Endothelial cell of umbilical vein (primary cell): ENCODE data around the gene FKRP. TPM values are rescaled to one million over a fixed set of nuclear protein-coding genes. Genes with fewer than 3 reads are reported as not detected.

Source experiments
- BruUV-seq: library from RNA; stranded (reverse); fragments of 400-500 nt; replicated peaks from 2 replicates; lab custom pipeline; 2021; lab: Mats Ljungman, UMichigan
- CTCF ChIA-PET: fragments of 300-600, 350-600 bp; sonication (Branson Sonifier 250); formaldehyde crosslinking; loops from one replicate; lab custom pipeline; 2021; ENCODE audit warnings: antibody characterized with exemption, inconsistent platforms; lab: Charles Lee
- POLR2A ChIA-PET: fragments of 300-600, 350-600 bp; sonication (Branson Sonifier 250); formaldehyde crosslinking; loops from one replicate; lab custom pipeline; 2021; ENCODE audit warnings: antibody characterized with exemption, inconsistent platforms; lab: Charles Lee
- DNase-seq: peaks from one replicate; pipeline ENCODE4 v3.0.0-alpha.2; 2011; ENCODE audit warnings: low read depth, low spot score
- FAIRE-seq: peaks from 2 replicates; lab custom pipeline; 2011; peaks lifted over from hg19 to GRCh38; lab: Jason Lieb, UNC
- H2AFZ ChIP-seq: 2 replicates; pipeline ENCODE4 v1.6.0; 2012; ENCODE audit warnings: low read depth, low read length, control low read depth, inconsistent platforms
- H3K27ac ChIP-seq: 2 replicates; pipeline ENCODE4 v1.5.1; 2011; ENCODE audit warnings: low read depth, mild to moderate bottlenecking, control low read depth, low read length, moderate library complexity; ENCODE audit not compliant: insufficient read depth
- H3K27me3 ChIP-seq, 2 experiments: 2 replicates each; pipeline versions ENCODE4 v1.6.0 to v1.6.1; 2011; ENCODE audit warnings: low read length in 2 of 2, mixed read lengths in 1 of 2; ENCODE audit not compliant: control insufficient read depth in 2 of 2, insufficient read depth in 2 of 2
- H3K36me3 ChIP-seq, 2 experiments: 2 replicates in 1 of 2; 3 replicates in 1 of 2; pipeline ENCODE4 v1.5.1; 2011; ENCODE audit warnings: low read length in 2 of 2, mild to moderate bottlenecking in 1 of 2, moderate library complexity in 1 of 2; ENCODE audit not compliant: control insufficient read depth in 2 of 2, insufficient read depth in 2 of 2; ENCODE audit errors: extremely low read depth in 1 of 2
- H3K4me1 ChIP-seq: 3 replicates; pipeline ENCODE4 v1.5.1; 2011; ENCODE audit warnings: mild to moderate bottlenecking, low read length; ENCODE audit not compliant: control insufficient read depth, insufficient read depth; ENCODE audit errors: extremely low read depth
- H3K4me2 ChIP-seq: 2 replicates; pipeline ENCODE4 v1.6.1; 2011; ENCODE audit warnings: low read length, control low read depth, mixed read lengths; ENCODE audit not compliant: insufficient read depth
- H3K4me3 ChIP-seq, 3 experiments: fragments of 200-600 bp in 1 of 3; sonication (generic), shearing (Covaris generic) in 1 of 3; replicated peaks in 1 of 3; 2 replicates each; pipeline ENCODE4 v1.5.1; 2011 to 2016; ENCODE audit warnings: control low read depth in 3 of 3, low read length in 3 of 3, mild to moderate bottlenecking in 2 of 3, inconsistent platforms in 1 of 3, low read depth in 1 of 3, moderate library complexity in 1 of 3; ENCODE audit not compliant: insufficient read depth in 1 of 3
- H3K79me2 ChIP-seq: 2 replicates; pipeline ENCODE4 v1.6.0; 2012; ENCODE audit warnings: low read length, inconsistent platforms; ENCODE audit not compliant: control insufficient read depth, insufficient read depth
- H3K9ac ChIP-seq: replicated peaks from 2 replicates; pipeline ENCODE3; 2011; ENCODE audit warnings: low read length, control low read depth; ENCODE audit not compliant: insufficient read depth; ENCODE audit errors: extremely low read depth
- H3K9me1 ChIP-seq: replicated peaks from 3 replicates; pipeline ENCODE4 v1.6.0; 2011; ENCODE audit warnings: mild to moderate bottlenecking, low read length; ENCODE audit not compliant: control insufficient read depth, insufficient read depth; ENCODE audit errors: extremely low read depth
- H3K9me3 ChIP-seq: replicated peaks from 2 replicates; pipeline ENCODE4 v1.5.1; 2012; ENCODE audit warnings: low read length, inconsistent platforms; ENCODE audit not compliant: control insufficient read depth, insufficient read depth
- H4K20me1 ChIP-seq: replicated peaks from 2 replicates; pipeline ENCODE3; 2011; ENCODE audit warnings: mild to moderate bottlenecking, low read length; ENCODE audit not compliant: control insufficient read depth, insufficient read depth; ENCODE audit errors: extremely low read depth
- CTCF ChIP-seq, 2 donors: IDR thresholded peaks; 1 replicate in 1 of 2; 2 replicates in 1 of 2; pipeline ENCODE4 v1.5.1; 2011; ENCODE audit warnings: low read length in 2 of 2, mild to moderate bottlenecking in 2 of 2, moderate library complexity in 2 of 2, control low read depth in 1 of 2, inconsistent platforms in 1 of 2, low read depth in 1 of 2; ENCODE audit not compliant: insufficient read depth in 1 of 2; ENCODE audit errors: extremely low read depth in 1 of 2
- EZH2 ChIP-seq: IDR thresholded peaks from 2 replicates; pipeline ENCODE4 v1.6.1; 2012; ENCODE audit warnings: borderline replicate concordance, low read depth, mild to moderate bottlenecking, moderate library complexity, low read length, inconsistent platforms; ENCODE audit not compliant: severe bottlenecking
- FOS ChIP-seq: IDR thresholded peaks from 2 replicates; pipeline ENCODE4 v1.6.1; 2011; ENCODE audit warnings: mild to moderate bottlenecking, low read length, moderate library complexity, borderline replicate concordance; ENCODE audit not compliant: insufficient read depth
- GATA2 ChIP-seq: IDR thresholded peaks from 2 replicates; pipeline ENCODE4 v1.7.0; 2011; ENCODE audit warnings: low read depth, mild to moderate bottlenecking, moderate library complexity, mixed read lengths, low read length; ENCODE audit not compliant: insufficient read length, insufficient read depth
- JUN ChIP-seq: IDR thresholded peaks from 2 replicates; pipeline ENCODE4 v1.6.1; 2011; ENCODE audit warnings: borderline replicate concordance, low read depth; ENCODE audit not compliant: insufficient read length, insufficient read depth
- MAX ChIP-seq: IDR thresholded peaks from 2 replicates; pipeline ENCODE4 v1.6.1; 2011; ENCODE audit not compliant: insufficient read depth, insufficient read length
- MYC ChIP-seq: IDR thresholded peaks from one replicate; pipeline ENCODE4 v1.6.1; 2011; ENCODE audit warnings: mild to moderate bottlenecking, low read depth, low read length
- POLR2A ChIP-seq: IDR thresholded peaks from 2 replicates; pipeline ENCODE4 v1.6.1; 2012; ENCODE audit warnings: low read depth, mild to moderate bottlenecking, control low read depth, low read length
- POLR2AphosphoS5 ChIP-seq: IDR thresholded peaks from 2 replicates; pipeline ENCODE4 v1.6.1; 2012; ENCODE audit warnings: low read depth, mild to moderate bottlenecking, control low read depth, low read length, moderate library complexity; ENCODE audit not compliant: insufficient read depth
- dilution Hi-C: fragments of 300-500 bp; cut with MboI; formaldehyde crosslinking; loops from one replicate; pipeline ENCODE4 v1.15.0; 2019; ENCODE audit warnings: low sequenced_read_pairs; ENCODE audit not compliant: extremely low pct_ligation_motif_present
- intact Hi-C: fragments of 100-400 bp; cut with micrococcal nuclease; formaldehyde crosslinking; loops from one replicate; pipeline ENCODE4 v1.10.0; 2022
- polyA plus RNA-seq, 4 experiments: library from polyadenylated mRNA; depleted of rRNA in 3 of 4; stranded (reverse) in 3 of 4; unstranded in 1 of 4; fragments of >200 nt; gene quantifications; 2 replicates each; pipeline versions ENCODE4 v1.2.1 to v1.2.3, GENCODE V29; 2011 to 2012; ENCODE audit warnings: missing spikeins in 1 of 4
- total RNA-seq: library from RNA; stranded (reverse); gene quantifications from 2 replicates; pipeline ENCODE4 v1.2.3, GENCODE V29; 2021

The FKRP gene
- total and polyA plus RNA-seq, 2 donors (not counting 3 experiments of a cell fraction or from before 2014, with no cell fraction given) = 31.5 to 32.8 TPM

DNA sequence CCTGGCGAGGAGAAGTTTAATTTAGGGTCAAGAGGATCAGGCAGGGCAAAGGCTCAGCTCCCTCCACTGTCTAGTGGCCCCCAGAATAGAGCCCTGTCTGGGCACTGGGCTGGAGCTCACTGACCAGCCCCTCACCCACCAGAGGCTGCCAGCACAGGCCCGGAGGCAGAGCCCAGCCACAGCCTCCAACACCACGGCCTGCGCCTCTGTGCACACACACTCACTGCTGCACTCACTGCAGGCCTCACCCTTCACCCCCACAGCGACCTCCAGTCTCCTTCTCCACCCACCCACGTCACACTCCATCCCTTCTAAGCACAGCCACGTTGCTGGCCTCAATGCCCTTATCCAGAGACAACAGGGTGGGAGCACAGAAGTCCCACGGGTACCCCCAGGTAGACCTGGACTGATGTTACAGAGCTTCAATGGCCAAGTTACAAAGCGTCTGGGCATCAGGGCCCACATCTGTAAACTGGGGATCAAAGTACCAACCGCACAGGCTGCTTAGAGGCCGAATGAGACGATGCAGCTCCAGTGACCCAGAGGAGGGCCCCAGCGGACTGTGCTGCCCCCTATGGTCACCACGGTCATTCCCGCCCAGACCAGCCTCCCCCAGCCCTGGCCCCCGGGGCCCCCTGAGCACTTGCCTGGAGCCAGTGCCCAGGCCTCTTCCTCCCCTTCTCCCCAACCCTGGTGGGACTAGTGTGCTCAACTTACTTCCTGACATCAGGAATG, 24.4 kb upstream of the FKRP start:
- TF ChIP-seq GATA2 (no peak), POLR2A (no peak), CTCF (IDR thresholded peaks at IDR 0.05; ENCODE audit: extremely low read depth in 1 of 2, insufficient read depth in 1 of 2, low read depth in 1 of 2, low read length in 2 of 2) (peak in 1 of 2 donors; percentile 42)
- Histone ChIP-seq H3K4me1 (peaks cover 29% of the 10 kb centered on the region), H3K79me2 (peaks cover 5% of the 10 kb centered on the region), H2AFZ (no peak overlapping the region), H3K9me3 (no peaks in the 10 kb centered on the region), H3K36me3 (peaks cover 6 to 47% of the 10 kb centered on the region in 2 experiments), H3K27me3 (no peaks in the 10 kb centered on the region), H4K20me1 (no peaks in the 10 kb centered on the region), H3K4me3 (no peak overlapping the region), H3K9ac (no peak overlapping the region), H3K4me2 (no peak overlapping the region), H3K9me1 (no peaks in the 10 kb centered on the region), H3K27ac (no peak overlapping the region)
- dilution Hi-C loops (no loop called here), intact Hi-C loops (no loop called here)
- BruUV-seq = no TSS peak
- FAIRE-seq (no peak), DNase-seq (no peak)
- CTCF ChIA-PET = interaction anchor here (1.4 kb wide), 1 partner anchor 17 kb away, joined by 3 read pairs; no protein-coding TSS in a partner anchor
- POLR2A ChIA-PET = no interaction called here

GRCh38 chr19:46722004-46722380, 23.9 kb upstream of the FKRP start:
- no TSS peak for BruUV-seq
- peaks cover 35% of the 10 kb centered on the region for H3K4me1 ChIP-seq
- dilution Hi-C loops = no loop called here
- H3K9me1 ChIP-seq = no peaks in the 10 kb centered on the region
- H4K20me1 ChIP-seq = no peaks in the 10 kb centered on the region
- no peak for DNase-seq
- peaks cover 4% of the 10 kb centered on the region for H3K79me2 ChIP-seq
- no peak overlapping the region for H2AFZ ChIP-seq
- H3K4me2 ChIP-seq = no peak overlapping the region
- peak overlapping the region; percentile 8 for H3K27ac ChIP-seq
- FAIRE-seq = peak; percentile 65
- no peaks in the 10 kb centered on the region for H3K9me3 ChIP-seq
- POLR2A ChIA-PET = no interaction called here
- intact Hi-C loops = no loop called here
- no peaks in the 10 kb centered on the region for H3K27me3 ChIP-seq
- peaks cover 9 to 47% of the 10 kb centered on the region in 2 experiments for H3K36me3 ChIP-seq
- TF ChIP-seq MAX (no peak), EZH2 (no peak), FOS (no peak), MYC (no peak), GATA2 (no peak), POLR2AphosphoS5 (no peak), POLR2A (no peak), JUN (no peak), CTCF (IDR thresholded peaks at IDR 0.05; ENCODE audit: extremely low read depth in 1 of 2, insufficient read depth in 1 of 2, low read depth in 1 of 2, low read length in 2 of 2) (no peak)
- H3K4me3 ChIP-seq = no peak overlapping the region
- H3K9ac ChIP-seq = no peak overlapping the region
- CTCF ChIA-PET = interaction anchor here (1.4 kb wide), 1 partner anchor 17 kb away, joined by 3 read pairs; no protein-coding TSS in a partner anchor
